Measurements from ENCODE around the gene HYAL2. TPM values are rescaled to one million over a fixed set of nuclear protein-coding genes. Genes with fewer than 3 reads are reported as not detected.

Gene HYAL2
- total RNA-seq, 1 experiment from 2014 or later, result 29.6 TPM

DNA sequence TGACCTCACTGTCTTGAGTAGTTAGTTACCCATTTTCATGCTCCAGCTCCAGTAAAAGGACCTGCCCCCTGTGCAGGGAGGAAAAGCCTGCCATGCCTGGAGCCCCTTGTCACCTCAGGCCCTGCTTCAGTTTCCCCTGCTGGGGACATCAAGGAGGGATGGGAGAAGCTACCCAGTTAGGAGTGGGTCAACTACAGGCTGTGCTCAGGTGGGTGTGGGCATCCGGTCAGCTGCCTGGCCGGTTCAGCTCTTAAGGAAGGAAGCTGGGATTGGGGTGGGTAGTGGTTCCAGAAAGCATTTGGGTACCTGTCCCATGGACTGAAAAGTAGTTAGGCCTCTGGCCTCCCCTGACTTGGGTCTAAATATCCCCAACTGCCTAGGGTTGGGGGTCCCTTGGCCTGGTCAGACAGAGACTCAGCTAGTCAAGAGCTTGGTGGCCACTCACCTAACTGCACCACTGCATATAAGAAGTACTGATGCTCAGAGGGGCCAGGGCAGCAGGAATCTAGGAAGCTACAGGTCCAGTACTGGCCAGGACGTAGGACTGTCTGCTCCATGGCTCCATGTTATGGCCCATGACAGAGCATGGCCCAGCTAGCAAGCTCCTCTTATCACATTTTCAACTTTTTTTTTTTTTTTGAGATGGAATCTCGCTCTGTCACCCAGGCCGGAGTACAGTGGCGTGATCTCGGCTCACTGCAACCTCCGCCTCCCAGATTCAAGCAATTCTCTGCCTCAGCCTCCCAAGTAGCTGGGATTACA lies 43.1 kb downstream of the HYAL2 start:
- Histone ChIP-seq H3K9me3 (ENCODE audit: insufficient read depth, low read depth) (no peaks in the 10 kb centered on the region), H3K27ac (no peak overlapping the region), H3K4me3 (no peak overlapping the region), H3K4me2 (no peak overlapping the region), H3K9me2 (ENCODE audit: insufficient read depth) (no peaks in the 10 kb centered on the region), H3K4me1 (replicated peaks; ENCODE audit: insufficient read depth) (no peaks in the 10 kb centered on the region), H4K20me1 (ENCODE audit: insufficient read depth) (no peaks in the 10 kb centered on the region), H3K27me3 (ENCODE audit: insufficient read depth, low read depth) (no peaks in the 10 kb centered on the region), H3K79me2 (ENCODE audit: low read depth) (no peaks in the 10 kb centered on the region), H3F3A (ENCODE audit: insufficient read depth, low read depth) (no peaks in the 10 kb centered on the region), H2AFZ (no peak overlapping the region), H3K36me3 (ENCODE audit: low read depth) (no peaks in the 10 kb centered on the region)
- CTCF ChIA-PET, result interaction anchor here (0.6 kb wide), 1 partner anchor 34 kb away, joined by 6 read pairs; no protein-coding TSS in a partner anchor
- POLR2A ChIA-PET (ENCODE audit: unreplicated experiment), result interaction anchor here (0.6 kb wide), 1 partner anchor 38 kb away, joined by 3 read pairs; no protein-coding TSS in a partner anchor
- no TSS peak for BruUV-seq (replicated peaks)
- no peak for DNase-seq
- intact Hi-C loops (cut with micrococcal nuclease; ENCODE audit: unreplicated experiment), result no loop called here
- TF ChIP-seq, protein P1, sequence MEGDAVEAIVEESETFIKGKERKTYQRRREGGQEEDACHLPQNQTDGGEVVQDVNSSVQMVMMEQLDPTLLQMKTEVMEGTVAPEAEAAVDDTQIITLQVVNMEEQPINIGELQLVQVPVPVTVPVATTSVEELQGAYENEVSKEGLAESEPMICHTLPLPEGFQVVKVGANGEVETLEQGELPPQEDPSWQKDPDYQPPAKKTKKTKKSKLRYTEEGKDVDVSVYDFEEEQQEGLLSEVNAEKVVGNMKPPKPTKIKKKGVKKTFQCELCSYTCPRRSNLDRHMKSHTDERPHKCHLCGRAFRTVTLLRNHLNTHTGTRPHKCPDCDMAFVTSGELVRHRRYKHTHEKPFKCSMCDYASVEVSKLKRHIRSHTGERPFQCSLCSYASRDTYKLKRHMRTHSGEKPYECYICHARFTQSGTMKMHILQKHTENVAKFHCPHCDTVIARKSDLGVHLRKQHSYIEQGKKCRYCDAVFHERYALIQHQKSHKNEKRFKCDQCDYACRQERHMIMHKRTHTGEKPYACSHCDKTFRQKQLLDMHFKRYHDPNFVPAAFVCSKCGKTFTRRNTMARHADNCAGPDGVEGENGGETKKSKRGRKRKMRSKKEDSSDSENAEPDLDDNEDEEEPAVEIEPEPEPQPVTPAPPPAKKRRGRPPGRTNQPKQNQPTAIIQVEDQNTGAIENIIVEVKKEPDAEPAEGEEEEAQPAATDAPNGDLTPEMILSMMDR (conservative IDR thresholded peaks at IDR 0.05), result no peak
- no peak for TF ChIP-seq EZH2 (IDR thresholded peaks at IDR 0.05; ENCODE audit: low read depth)

GRCh38 chr3:50278880-50279224 lies 43.7 kb downstream of the HYAL2 start, which contains the start of gene LSMEM2:
Gene LSMEM2, plus strand, starts transcription at chr3:50279087. Its CDS starts 27 bp downstream, at chr3:50279114.
- ChIA-PET CTCF (no interaction called here), POLR2A (ENCODE audit: unreplicated experiment) (interaction anchor here (0.6 kb wide), 1 partner anchor 38 kb away, joined by 3 read pairs; no protein-coding TSS in a partner anchor)
- H3K4me2 ChIP-seq, result no peak within 1 kb of the TSS
- DNase-seq, result no peak
- no peaks in the 10 kb centered on the region for H3K9me3 ChIP-seq (ENCODE audit: insufficient read depth, low read depth)
- H3K27me3 ChIP-seq (ENCODE audit: insufficient read depth, low read depth), result no peaks in the 10 kb centered on the region
- H3K4me3 ChIP-seq, result no peak within 1 kb of the TSS
- TF ChIP-seq, protein P1 (conservative IDR thresholded peaks at IDR 0.05), result no peak
- no peak for TF ChIP-seq EZH2 (IDR thresholded peaks at IDR 0.05; ENCODE audit: low read depth)
- no peaks in the 10 kb centered on the region for H3F3A ChIP-seq (ENCODE audit: insufficient read depth, low read depth)
- H3K79me2 ChIP-seq (ENCODE audit: low read depth), result no peaks in the 10 kb centered on the region
- no peaks in the 10 kb centered on the region for H3K4me1 ChIP-seq (replicated peaks; ENCODE audit: insufficient read depth)
- no peaks in the 10 kb centered on the region for H3K9me2 ChIP-seq (ENCODE audit: insufficient read depth)
- no peaks in the 10 kb centered on the region for H3K36me3 ChIP-seq (ENCODE audit: low read depth)
- H4K20me1 ChIP-seq (ENCODE audit: insufficient read depth), result no peaks in the 10 kb centered on the region
- H3K27ac ChIP-seq, result no peak within 1 kb of the TSS
- no TSS peak for BruUV-seq (replicated peaks)
- intact Hi-C loops (cut with micrococcal nuclease; ENCODE audit: unreplicated experiment), result no loop called here
- H2AFZ ChIP-seq, result no peak within 1 kb of the TSS

DNA sequence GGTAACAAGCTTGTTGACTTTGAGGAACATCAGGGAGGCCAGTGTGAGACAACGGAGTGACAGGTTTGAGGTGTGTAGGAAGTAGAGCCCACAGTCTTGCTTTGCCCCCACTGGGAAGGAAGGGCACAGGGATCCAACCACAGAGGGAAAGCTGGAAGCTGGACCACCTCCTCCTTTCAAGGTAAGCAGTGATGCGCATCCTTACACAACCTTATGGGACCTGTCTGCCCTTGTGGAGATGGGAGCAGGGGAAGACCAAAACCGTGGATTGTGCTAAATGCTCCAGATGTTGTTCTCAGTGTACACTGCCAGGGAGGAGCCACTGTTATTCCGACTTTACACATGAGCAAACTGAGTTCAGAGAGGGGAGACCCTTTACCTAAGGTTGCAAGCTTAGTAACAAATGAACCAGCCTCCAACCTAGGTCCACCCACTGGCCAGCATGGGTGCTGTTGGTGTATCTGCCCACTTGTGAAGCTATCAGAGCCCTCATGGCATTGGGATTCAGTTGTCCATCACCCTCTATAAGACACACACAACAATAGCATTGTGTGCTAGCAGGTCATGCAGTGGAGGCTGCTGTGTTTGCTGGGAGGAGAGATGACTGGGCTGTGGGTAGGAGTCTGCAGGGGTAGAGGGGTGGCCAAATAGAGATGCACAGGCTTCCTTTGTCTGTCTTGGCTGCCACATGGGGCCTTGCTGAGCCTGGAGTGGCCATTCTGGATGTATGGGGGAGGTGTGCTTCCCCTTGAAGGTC lies 44.2 kb downstream of the HYAL2 start:
- H3K27me3 ChIP-seq (ENCODE audit: insufficient read depth, low read depth), result no peaks in the 10 kb centered on the region
- no peaks in the 10 kb centered on the region for H3K4me1 ChIP-seq (replicated peaks; ENCODE audit: insufficient read depth)
- BruUV-seq (replicated peaks), result no TSS peak
- H3K27ac ChIP-seq, result no peak overlapping the region
- no peaks in the 10 kb centered on the region for H3K9me3 ChIP-seq (ENCODE audit: insufficient read depth, low read depth)
- no peak overlapping the region for H3K4me3 ChIP-seq
- CTCF ChIA-PET, result interaction anchor here (0.6 kb wide), 1 partner anchor 21 kb away, joined by 4 read pairs; no protein-coding TSS in a partner anchor
- intact Hi-C loops (cut with micrococcal nuclease; ENCODE audit: unreplicated experiment), result no loop called here
- H3F3A ChIP-seq (ENCODE audit: insufficient read depth, low read depth), result no peaks in the 10 kb centered on the region
- H4K20me1 ChIP-seq (ENCODE audit: insufficient read depth), result no peaks in the 10 kb centered on the region
- no peaks in the 10 kb centered on the region for H3K36me3 ChIP-seq (ENCODE audit: low read depth)
- TF ChIP-seq EZH2 (IDR thresholded peaks at IDR 0.05; ENCODE audit: low read depth), result no peak
- TF ChIP-seq, protein P1 (conservative IDR thresholded peaks at IDR 0.05), result no peak
- H3K4me2 ChIP-seq, result no peak overlapping the region
- H3K9me2 ChIP-seq (ENCODE audit: insufficient read depth), result no peaks in the 10 kb centered on the region
- no peaks in the 10 kb centered on the region for H3K79me2 ChIP-seq (ENCODE audit: low read depth)
- POLR2A ChIA-PET (ENCODE audit: unreplicated experiment), result no interaction called here
- no peak for DNase-seq
- H2AFZ ChIP-seq, result no peak overlapping the region

Data from PC-9 (cell line).